Retinal pigment epithelial cell (primary cell): ENCODE results near the gene GPA33.

Experiments used
- DNase-seq: peaks from one replicate; pipeline ENCODE4 v3.0.0-alpha.2; 2010; ENCODE audit warnings: low read depth
- H3K4me3 ChIP-seq: 2 replicates; pipeline ENCODE4 v1.5.1; 2011; ENCODE audit warnings: mild to moderate bottlenecking, low read length, control low read depth, moderate library complexity
- CTCF ChIP-seq: conservative IDR thresholded peaks from 2 replicates; pipeline ENCODE4 v1.5.1; 2011; ENCODE audit warnings: low read depth, low read length, control low read depth, inconsistent platforms

Gene GPA33

GRCh38 chr1:167090314-167090942 lies at the start of gene GPA33:
Gene GPA33, minus strand, starts transcription at chr1:167090377. Its CDS starts 90 bp downstream, at chr1:167090287.
- no peak for TF ChIP-seq CTCF
- H3K4me3 ChIP-seq: no peak within 1 kb of the TSS
- no peak for DNase-seq

GRCh38 chr1:167138703-167139102 lies 48.5 kb upstream of the GPA33 start:
- no peak for TF ChIP-seq CTCF
- H3K4me3 ChIP-seq: no peak overlapping the region
- DNase-seq: no peak

GRCh38 chr1:167137793-167138510 lies 47.8 kb upstream of the GPA33 start:
- no peak for TF ChIP-seq CTCF
- no peak for DNase-seq
- H3K4me3 ChIP-seq: no peak overlapping the region

- no peak overlapping the region for H3K4me3 ChIP-seq
- DNase-seq: no peak
- no peak for TF ChIP-seq CTCF
Measured at GRCh38 chr1:167137332-167137781, 47.2 kb upstream of the GPA33 start.

- no peak for DNase-seq
- H3K4me3 ChIP-seq: no peak overlapping the region
- no peak for TF ChIP-seq CTCF
Measured at GRCh38 chr1:167136806-167137205, 46.6 kb upstream of the GPA33 start.

- no peak for TF ChIP-seq CTCF
- DNase-seq: peak; percentile 90
- H3K4me3 ChIP-seq: no peak overlapping the region
Measured at GRCh38 chr1:167136191-167136614, 46.0 kb upstream of the GPA33 start.
